Keratinocyte (primary cell): ENCODE results near the gene TP63.

Experiments used
- EZH2 ChIP-seq: IDR thresholded peaks from one replicate; pipeline ENCODE4 v1.6.1; 2012; ENCODE audit warnings: inconsistent platforms, mild to moderate bottlenecking, low read length, moderate library complexity
- TF ChIP-seq, protein P1 (sequence below), 3 experiments: IDR thresholded peaks in 1 of 3; conservative IDR thresholded peaks in 1 of 3; optimal IDR thresholded peaks in 1 of 3; 2 replicates in 2 of 3; 3 replicates in 1 of 3; pipeline versions ENCODE3 to v1.5.1; 2011; ENCODE audit warnings: low read length in 3 of 3, mild to moderate bottlenecking in 3 of 3, moderate library complexity in 2 of 3, control low read depth in 1 of 3, inconsistent platforms in 1 of 3; ENCODE audit not compliant: insufficient read depth in 2 of 3; ENCODE audit errors: extremely low read depth in 1 of 3

DNA sequence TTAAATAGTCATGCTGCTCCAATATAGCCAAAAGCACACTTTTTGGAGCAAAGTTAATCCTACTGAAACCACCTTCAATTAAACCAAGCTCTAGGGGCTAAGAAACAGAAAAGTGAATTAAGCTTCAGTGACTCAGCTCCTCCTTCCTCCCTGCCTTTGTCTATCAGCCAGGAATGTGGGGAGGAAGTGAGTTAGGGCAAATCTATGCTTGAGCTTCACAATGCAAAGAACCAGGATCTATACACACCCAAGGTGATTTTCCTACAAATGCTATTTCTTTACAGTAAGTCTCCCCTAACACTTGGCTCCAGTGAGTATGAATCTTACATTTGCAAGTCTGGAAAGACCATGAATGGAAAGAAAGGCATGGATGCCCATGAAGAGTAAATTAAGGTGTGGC, 277.5 kb downstream of the TP63 start:
- TF ChIP-seq, protein P1, sequence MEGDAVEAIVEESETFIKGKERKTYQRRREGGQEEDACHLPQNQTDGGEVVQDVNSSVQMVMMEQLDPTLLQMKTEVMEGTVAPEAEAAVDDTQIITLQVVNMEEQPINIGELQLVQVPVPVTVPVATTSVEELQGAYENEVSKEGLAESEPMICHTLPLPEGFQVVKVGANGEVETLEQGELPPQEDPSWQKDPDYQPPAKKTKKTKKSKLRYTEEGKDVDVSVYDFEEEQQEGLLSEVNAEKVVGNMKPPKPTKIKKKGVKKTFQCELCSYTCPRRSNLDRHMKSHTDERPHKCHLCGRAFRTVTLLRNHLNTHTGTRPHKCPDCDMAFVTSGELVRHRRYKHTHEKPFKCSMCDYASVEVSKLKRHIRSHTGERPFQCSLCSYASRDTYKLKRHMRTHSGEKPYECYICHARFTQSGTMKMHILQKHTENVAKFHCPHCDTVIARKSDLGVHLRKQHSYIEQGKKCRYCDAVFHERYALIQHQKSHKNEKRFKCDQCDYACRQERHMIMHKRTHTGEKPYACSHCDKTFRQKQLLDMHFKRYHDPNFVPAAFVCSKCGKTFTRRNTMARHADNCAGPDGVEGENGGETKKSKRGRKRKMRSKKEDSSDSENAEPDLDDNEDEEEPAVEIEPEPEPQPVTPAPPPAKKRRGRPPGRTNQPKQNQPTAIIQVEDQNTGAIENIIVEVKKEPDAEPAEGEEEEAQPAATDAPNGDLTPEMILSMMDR (optimal IDR thresholded peaks at IDR 0.05 in 1 of 3, IDR thresholded peaks at IDR 0.05 in 1 of 3, conservative IDR thresholded peaks at IDR 0.05 in 1 of 3; ENCODE audit: extremely low read depth in 1 of 3, insufficient read depth in 2 of 3, low read length in 3 of 3), result no peak
- no peak for TF ChIP-seq EZH2
